ENCODE measurements around the gene GSTO1.
A peak's percentile ranks its signal among the peaks of the same experiment; 100 is the strongest.

GSTO1 gene

GRCh38 chr10:104281694-104282093 lies 27.0 kb downstream of the GSTO1 start:
- Histone ChIP-seq H3K27ac (ENCODE audit: low read length) (no peak overlapping the region), H3K27me3 (ENCODE audit: control insufficient read depth, insufficient read depth, low read length) (no peaks in the 10 kb centered on the region), H3K36me3 (ENCODE audit: control insufficient read depth, low read depth, low read length) (no peaks in the 10 kb centered on the region), H3K9me3 (ENCODE audit: control insufficient read depth, low read depth, low read length) (no peaks in the 10 kb centered on the region), H3K9ac (ENCODE audit: low read length) (no peak overlapping the region), H3K4me3 (ENCODE audit: low read length) (no peak overlapping the region), H3K4me1 (ENCODE audit: control insufficient read depth, low read depth, low read length) (no peaks in the 10 kb centered on the region)

GRCh38 chr10:104284846-104285245 lies 30.2 kb downstream of the GSTO1 start:
- H3K4me1 ChIP-seq (ENCODE audit: control insufficient read depth, low read depth, low read length) = no peaks in the 10 kb centered on the region
- no peak overlapping the region for H3K9ac ChIP-seq (ENCODE audit: low read length)
- no peak overlapping the region for H3K27ac ChIP-seq (ENCODE audit: low read length)
- H3K36me3 ChIP-seq (ENCODE audit: control insufficient read depth, low read depth, low read length) = no peaks in the 10 kb centered on the region
- no peaks in the 10 kb centered on the region for H3K9me3 ChIP-seq (ENCODE audit: control insufficient read depth, low read depth, low read length)
- no peak overlapping the region for H3K4me3 ChIP-seq (ENCODE audit: low read length)
- H3K27me3 ChIP-seq (ENCODE audit: control insufficient read depth, insufficient read depth, low read length) = no peaks in the 10 kb centered on the region

- Histone ChIP-seq H3K9me3 (ENCODE audit: control insufficient read depth, low read depth, low read length) (no peaks in the 10 kb centered on the region), H3K9ac (ENCODE audit: low read length) (no peak overlapping the region), H3K36me3 (ENCODE audit: control insufficient read depth, low read depth, low read length) (no peaks in the 10 kb centered on the region), H3K27me3 (ENCODE audit: control insufficient read depth, insufficient read depth, low read length) (peaks cover 8% of the 10 kb centered on the region), H3K27ac (ENCODE audit: low read length) (no peak overlapping the region), H3K4me3 (ENCODE audit: low read length) (no peak overlapping the region), H3K4me1 (ENCODE audit: control insufficient read depth, low read depth, low read length) (peaks cover 4% of the 10 kb centered on the region)
Observed at GRCh38 chr10:104286939-104287338, 32.2 kb downstream of the GSTO1 start.

- no peak overlapping the region for H3K27ac ChIP-seq (ENCODE audit: low read length)
Observed at GRCh38 chr10:104288355-104288754, 33.7 kb downstream of the GSTO1 start.

DNA sequence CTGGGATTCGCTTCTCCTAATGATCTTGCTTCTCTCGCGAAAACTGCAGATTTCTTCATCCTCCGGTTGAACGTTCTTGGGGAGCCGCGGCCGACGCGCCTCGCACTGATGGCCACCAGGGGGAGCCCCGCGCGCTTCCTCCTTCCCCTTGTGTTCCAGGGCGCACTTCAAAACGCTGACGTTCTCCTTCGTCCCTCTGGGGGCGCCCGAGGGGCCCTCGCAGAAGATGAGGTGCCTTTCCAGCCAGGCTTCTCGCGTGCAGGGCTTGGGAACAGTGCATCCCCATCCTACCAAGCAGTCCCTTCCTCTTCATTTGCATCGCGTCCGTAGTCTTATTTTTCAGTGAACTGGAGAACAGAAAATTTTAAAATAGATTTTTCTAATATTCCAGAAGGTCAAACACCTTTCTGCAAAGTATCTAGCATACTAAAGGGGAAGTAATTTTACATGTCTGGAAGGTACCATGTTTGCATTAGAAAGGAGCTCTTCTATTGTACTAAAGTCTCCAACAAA lies 36.8 kb downstream of the GSTO1 start:
- peaks cover 8% of the 10 kb centered on the region for H3K27me3 ChIP-seq (ENCODE audit: control insufficient read depth, insufficient read depth, low read length)
- H3K4me1 ChIP-seq (ENCODE audit: control insufficient read depth, low read depth, low read length) = peaks cover 5% of the 10 kb centered on the region
- peak overlapping the region; percentile 36 for H3K4me3 ChIP-seq (ENCODE audit: low read length)
- no peaks in the 10 kb centered on the region for H3K9me3 ChIP-seq (ENCODE audit: control insufficient read depth, low read depth, low read length)
- no peaks in the 10 kb centered on the region for H3K36me3 ChIP-seq (ENCODE audit: control insufficient read depth, low read depth, low read length)
- H3K9ac ChIP-seq (ENCODE audit: low read length) = no peak overlapping the region
- no peak overlapping the region for H3K27ac ChIP-seq (ENCODE audit: low read length)

More at GRCh38 chr10:104288355-104288754, 33.7 kb downstream of the GSTO1 start:
- Histone ChIP-seq H3K9me3 (ENCODE audit: control insufficient read depth, low read depth, low read length) (no peaks in the 10 kb centered on the region), H3K9ac (ENCODE audit: low read length) (no peak overlapping the region), H3K4me1 (ENCODE audit: control insufficient read depth, low read depth, low read length) (peaks cover 5% of the 10 kb centered on the region), H3K36me3 (ENCODE audit: control insufficient read depth, low read depth, low read length) (no peaks in the 10 kb centered on the region), H3K4me3 (ENCODE audit: low read length) (no peak overlapping the region), H3K27me3 (ENCODE audit: control insufficient read depth, insufficient read depth, low read length) (peaks cover 8% of the 10 kb centered on the region)

GRCh38 chr10:104293011-104293410 lies 38.3 kb downstream of the GSTO1 start:
- Histone ChIP-seq H3K9ac (ENCODE audit: low read length) (no peak overlapping the region), H3K27ac (ENCODE audit: low read length) (no peak overlapping the region), H3K36me3 (ENCODE audit: control insufficient read depth, low read depth, low read length) (no peaks in the 10 kb centered on the region), H3K4me3 (ENCODE audit: low read length) (no peak overlapping the region), H3K9me3 (ENCODE audit: control insufficient read depth, low read depth, low read length) (no peaks in the 10 kb centered on the region), H3K27me3 (ENCODE audit: control insufficient read depth, insufficient read depth, low read length) (peaks cover 8% of the 10 kb centered on the region), H3K4me1 (ENCODE audit: control insufficient read depth, low read depth, low read length) (peaks cover 5% of the 10 kb centered on the region)

DNA sequence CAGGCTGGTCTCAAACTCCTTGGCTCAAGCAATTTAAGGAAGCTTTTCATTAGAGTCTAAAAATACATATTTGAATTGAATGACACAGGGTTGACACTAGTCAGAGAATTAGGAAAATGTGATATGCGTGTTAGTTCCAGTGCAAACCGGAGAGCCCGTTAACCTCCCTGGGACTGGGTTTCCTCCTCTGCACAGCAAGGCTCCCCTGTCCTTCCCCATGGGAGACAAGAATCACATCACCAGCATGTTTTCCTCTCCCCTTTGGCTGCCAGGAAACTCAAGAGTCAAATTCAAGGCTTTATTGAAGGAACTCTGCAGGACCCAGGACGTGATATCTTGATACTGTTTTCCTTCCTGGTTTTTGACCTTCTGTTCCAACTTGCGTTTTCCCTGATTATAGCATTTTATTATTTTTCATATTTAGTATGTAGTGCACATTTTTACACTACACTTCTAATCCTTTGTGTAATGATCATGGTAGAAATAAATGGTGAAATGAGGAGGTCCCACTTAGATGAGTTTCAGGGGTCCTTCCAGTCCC lies 39.2 kb downstream of the GSTO1 start:
- no peak overlapping the region for H3K4me3 ChIP-seq (ENCODE audit: low read length)
- no peaks in the 10 kb centered on the region for H3K9me3 ChIP-seq (ENCODE audit: control insufficient read depth, low read depth, low read length)
- H3K4me1 ChIP-seq (ENCODE audit: control insufficient read depth, low read depth, low read length) = peaks cover 5% of the 10 kb centered on the region
- no peak overlapping the region for H3K9ac ChIP-seq (ENCODE audit: low read length)
- H3K27me3 ChIP-seq (ENCODE audit: control insufficient read depth, insufficient read depth, low read length) = peaks cover 8% of the 10 kb centered on the region
- no peak overlapping the region for H3K27ac ChIP-seq (ENCODE audit: low read length)
- H3K36me3 ChIP-seq (ENCODE audit: control insufficient read depth, low read depth, low read length) = no peaks in the 10 kb centered on the region

GRCh38 chr10:104296687-104297436 lies 42.2 kb downstream of the GSTO1 start:
- H3K27me3 ChIP-seq (ENCODE audit: control insufficient read depth, insufficient read depth, low read length) = no peaks in the 10 kb centered on the region
- H3K4me1 ChIP-seq (ENCODE audit: control insufficient read depth, low read depth, low read length) = peaks cover 1% of the 10 kb centered on the region
- H3K9me3 ChIP-seq (ENCODE audit: control insufficient read depth, low read depth, low read length) = no peaks in the 10 kb centered on the region
- no peak overlapping the region for H3K4me3 ChIP-seq (ENCODE audit: low read length)
- no peak overlapping the region for H3K9ac ChIP-seq (ENCODE audit: low read length)
- H3K27ac ChIP-seq (ENCODE audit: low read length) = no peak overlapping the region
- H3K36me3 ChIP-seq (ENCODE audit: control insufficient read depth, low read depth, low read length) = no peaks in the 10 kb centered on the region

DNA sequence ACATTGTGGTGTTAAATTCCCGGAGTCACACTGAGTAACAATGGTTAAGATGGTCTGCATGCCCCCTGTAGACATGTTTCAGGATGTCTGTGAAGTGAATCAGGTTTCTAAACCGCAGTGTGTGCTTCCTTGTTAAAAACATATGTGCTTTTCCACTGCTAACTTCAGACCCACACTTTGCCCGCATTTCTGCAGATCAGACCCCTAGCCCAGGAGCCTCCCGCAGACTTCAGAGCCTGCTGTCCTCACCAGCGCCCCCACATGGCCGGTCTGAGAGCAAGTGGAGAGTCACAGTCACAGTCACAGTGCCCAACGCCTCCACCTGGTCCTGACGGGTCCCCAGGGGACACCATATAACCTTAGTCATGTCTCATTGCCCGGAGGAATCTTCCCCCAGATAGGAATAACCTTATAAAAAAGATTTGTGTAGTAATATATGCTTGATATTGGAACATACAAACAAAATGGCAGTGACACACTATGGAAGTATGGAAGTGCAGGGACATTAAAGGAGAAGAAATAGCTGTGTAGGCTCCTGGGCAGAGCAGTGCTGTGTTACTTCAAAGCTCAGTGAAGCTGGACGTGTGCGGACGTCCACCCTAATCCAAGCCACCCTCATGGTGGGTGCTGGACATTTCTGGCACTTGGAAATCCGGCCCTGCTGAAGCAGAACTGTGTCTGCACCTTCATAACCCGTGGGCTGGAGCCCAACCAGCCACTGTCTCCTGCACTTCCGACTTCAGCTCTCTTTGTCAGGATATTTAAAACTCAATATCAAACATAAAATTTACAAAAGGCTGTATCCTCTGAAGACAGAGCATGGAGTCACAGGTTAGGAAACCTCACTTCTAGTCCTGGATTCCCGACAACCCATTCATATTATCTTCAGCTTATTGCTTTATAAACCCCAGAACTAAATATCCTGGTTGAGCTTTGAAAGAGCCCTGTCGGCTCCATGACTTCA lies 43.3 kb downstream of the GSTO1 start:
- H3K9me3 ChIP-seq (ENCODE audit: control insufficient read depth, low read depth, low read length) = no peaks in the 10 kb centered on the region
- H3K4me3 ChIP-seq (ENCODE audit: low read length) = no peak overlapping the region
- H3K27me3 ChIP-seq (ENCODE audit: control insufficient read depth, insufficient read depth, low read length) = no peaks in the 10 kb centered on the region
- H3K27ac ChIP-seq (ENCODE audit: low read length) = no peak overlapping the region
- H3K9ac ChIP-seq (ENCODE audit: low read length) = no peak overlapping the region
- no peaks in the 10 kb centered on the region for H3K36me3 ChIP-seq (ENCODE audit: control insufficient read depth, low read depth, low read length)
- no peaks in the 10 kb centered on the region for H3K4me1 ChIP-seq (ENCODE audit: control insufficient read depth, low read depth, low read length)

DNA sequence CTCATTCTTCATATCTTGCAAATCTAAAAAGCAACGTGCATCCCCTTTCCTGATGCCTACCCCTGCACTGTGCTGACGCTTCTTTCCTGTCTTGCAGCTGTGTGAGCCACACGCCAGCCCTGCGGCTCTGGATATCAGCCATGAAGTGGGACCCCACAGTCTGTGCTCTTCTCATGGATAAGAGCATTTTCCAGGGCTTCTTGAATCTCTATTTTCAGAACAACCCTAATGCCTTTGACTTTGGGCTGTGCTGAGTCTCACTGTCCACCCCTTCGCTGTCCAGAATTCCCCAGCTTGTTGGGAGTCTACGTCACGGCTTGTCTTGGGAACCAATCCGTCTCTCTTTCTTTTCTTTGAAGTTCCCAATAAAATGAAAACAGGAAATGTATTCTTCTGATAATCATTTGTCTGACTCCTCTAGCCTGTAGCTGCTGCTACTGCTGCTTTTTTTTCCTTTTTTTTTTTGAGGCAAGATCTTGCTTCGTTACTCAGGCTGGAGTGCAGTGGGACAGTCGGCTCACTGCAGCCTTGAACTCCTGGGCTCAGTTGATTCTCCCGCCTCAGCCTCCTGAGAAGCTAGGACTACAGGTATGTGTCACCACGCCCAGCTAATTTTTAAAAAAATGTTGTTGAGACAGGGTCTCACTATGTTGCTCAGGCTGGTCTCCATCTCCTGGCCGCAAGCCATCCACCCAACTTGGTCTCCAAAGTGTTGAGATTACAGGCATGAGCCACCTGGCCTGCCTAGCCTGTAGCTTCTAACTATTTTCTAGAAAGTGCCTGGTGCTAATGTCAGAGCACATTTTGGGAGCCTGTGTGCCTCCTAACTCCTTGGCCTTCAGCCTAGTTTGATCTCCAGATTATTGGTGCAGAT lies 44.6 kb downstream of the GSTO1 start:
- peaks cover 4% of the 10 kb centered on the region for H3K9me3 ChIP-seq (ENCODE audit: control insufficient read depth, low read depth, low read length)
- no peak overlapping the region for H3K27ac ChIP-seq (ENCODE audit: low read length)
- no peak overlapping the region for H3K4me3 ChIP-seq (ENCODE audit: low read length)

More for the DNA sequence above, 44.6 kb downstream of the GSTO1 start:
- no peaks in the 10 kb centered on the region for H3K27me3 ChIP-seq (ENCODE audit: control insufficient read depth, insufficient read depth, low read length)
- no peaks in the 10 kb centered on the region for H3K36me3 ChIP-seq (ENCODE audit: control insufficient read depth, low read depth, low read length)
- H3K4me1 ChIP-seq (ENCODE audit: control insufficient read depth, low read depth, low read length) = no peaks in the 10 kb centered on the region
- H3K9ac ChIP-seq (ENCODE audit: low read length) = no peak overlapping the region

All from iPS-18a (cell line).